Endothelial cell of umbilical vein (primary cell): ENCODE results near the gene GATA1. TPM values are rescaled to one million over a fixed set of nuclear protein-coding genes. Genes with fewer than 3 reads are reported as not detected.

Source experiments
- BruUV-seq: library from RNA; stranded (reverse); fragments of 400-500 nt; replicated peaks from 2 replicates; lab custom pipeline; 2021; lab: Mats Ljungman, UMichigan
- CTCF ChIA-PET: fragments of 300-600, 350-600 bp; sonication (Branson Sonifier 250); formaldehyde crosslinking; loops from one replicate; lab custom pipeline; 2021; ENCODE audit warnings: antibody characterized with exemption, inconsistent platforms; lab: Charles Lee
- POLR2A ChIA-PET: fragments of 300-600, 350-600 bp; sonication (Branson Sonifier 250); formaldehyde crosslinking; loops from one replicate; lab custom pipeline; 2021; ENCODE audit warnings: antibody characterized with exemption, inconsistent platforms; lab: Charles Lee
- DNase-seq: peaks from one replicate; pipeline ENCODE4 v3.0.0-alpha.2; 2011; ENCODE audit warnings: low read depth, low spot score
- FAIRE-seq: peaks from 2 replicates; lab custom pipeline; 2011; peaks lifted over from hg19 to GRCh38; lab: Jason Lieb, UNC
- H2AFZ ChIP-seq: 2 replicates; pipeline ENCODE4 v1.6.0; 2012; ENCODE audit warnings: low read depth, low read length, control low read depth, inconsistent platforms
- H3K27ac ChIP-seq: 2 replicates; pipeline ENCODE4 v1.5.1; 2011; ENCODE audit warnings: low read depth, mild to moderate bottlenecking, control low read depth, low read length, moderate library complexity; ENCODE audit not compliant: insufficient read depth
- H3K27me3 ChIP-seq, 2 experiments: 2 replicates each; pipeline versions ENCODE4 v1.6.0 to v1.6.1; 2011; ENCODE audit warnings: low read length in 2 of 2, mixed read lengths in 1 of 2; ENCODE audit not compliant: control insufficient read depth in 2 of 2, insufficient read depth in 2 of 2
- H3K36me3 ChIP-seq, 2 experiments: 2 replicates in 1 of 2; 3 replicates in 1 of 2; pipeline ENCODE4 v1.5.1; 2011; ENCODE audit warnings: low read length in 2 of 2, mild to moderate bottlenecking in 1 of 2, moderate library complexity in 1 of 2; ENCODE audit not compliant: control insufficient read depth in 2 of 2, insufficient read depth in 2 of 2; ENCODE audit errors: extremely low read depth in 1 of 2
- H3K4me1 ChIP-seq: 3 replicates; pipeline ENCODE4 v1.5.1; 2011; ENCODE audit warnings: mild to moderate bottlenecking, low read length; ENCODE audit not compliant: control insufficient read depth, insufficient read depth; ENCODE audit errors: extremely low read depth
- H3K4me2 ChIP-seq: 2 replicates; pipeline ENCODE4 v1.6.1; 2011; ENCODE audit warnings: low read length, control low read depth, mixed read lengths; ENCODE audit not compliant: insufficient read depth
- H3K4me3 ChIP-seq, 3 experiments: fragments of 200-600 bp in 1 of 3; sonication (generic), shearing (Covaris generic) in 1 of 3; replicated peaks in 1 of 3; 2 replicates each; pipeline ENCODE4 v1.5.1; 2011 to 2016; ENCODE audit warnings: control low read depth in 3 of 3, low read length in 3 of 3, mild to moderate bottlenecking in 2 of 3, inconsistent platforms in 1 of 3, low read depth in 1 of 3, moderate library complexity in 1 of 3; ENCODE audit not compliant: insufficient read depth in 1 of 3
- H3K79me2 ChIP-seq: 2 replicates; pipeline ENCODE4 v1.6.0; 2012; ENCODE audit warnings: low read length, inconsistent platforms; ENCODE audit not compliant: control insufficient read depth, insufficient read depth
- H3K9ac ChIP-seq: replicated peaks from 2 replicates; pipeline ENCODE3; 2011; ENCODE audit warnings: low read length, control low read depth; ENCODE audit not compliant: insufficient read depth; ENCODE audit errors: extremely low read depth
- H3K9me1 ChIP-seq: replicated peaks from 3 replicates; pipeline ENCODE4 v1.6.0; 2011; ENCODE audit warnings: mild to moderate bottlenecking, low read length; ENCODE audit not compliant: control insufficient read depth, insufficient read depth; ENCODE audit errors: extremely low read depth
- H3K9me3 ChIP-seq: replicated peaks from 2 replicates; pipeline ENCODE4 v1.5.1; 2012; ENCODE audit warnings: low read length, inconsistent platforms; ENCODE audit not compliant: control insufficient read depth, insufficient read depth
- H4K20me1 ChIP-seq: replicated peaks from 2 replicates; pipeline ENCODE3; 2011; ENCODE audit warnings: mild to moderate bottlenecking, low read length; ENCODE audit not compliant: control insufficient read depth, insufficient read depth; ENCODE audit errors: extremely low read depth
- EZH2 ChIP-seq: IDR thresholded peaks from 2 replicates; pipeline ENCODE4 v1.6.1; 2012; ENCODE audit warnings: borderline replicate concordance, low read depth, mild to moderate bottlenecking, moderate library complexity, low read length, inconsistent platforms; ENCODE audit not compliant: severe bottlenecking
- GATA2 ChIP-seq: IDR thresholded peaks from 2 replicates; pipeline ENCODE4 v1.7.0; 2011; ENCODE audit warnings: low read depth, mild to moderate bottlenecking, moderate library complexity, mixed read lengths, low read length; ENCODE audit not compliant: insufficient read length, insufficient read depth
- MYC ChIP-seq: IDR thresholded peaks from one replicate; pipeline ENCODE4 v1.6.1; 2011; ENCODE audit warnings: mild to moderate bottlenecking, low read depth, low read length
- POLR2A ChIP-seq: IDR thresholded peaks from 2 replicates; pipeline ENCODE4 v1.6.1; 2012; ENCODE audit warnings: low read depth, mild to moderate bottlenecking, control low read depth, low read length
- POLR2AphosphoS5 ChIP-seq: IDR thresholded peaks from 2 replicates; pipeline ENCODE4 v1.6.1; 2012; ENCODE audit warnings: low read depth, mild to moderate bottlenecking, control low read depth, low read length, moderate library complexity; ENCODE audit not compliant: insufficient read depth
- dilution Hi-C: fragments of 300-500 bp; cut with MboI; formaldehyde crosslinking; loops from one replicate; pipeline ENCODE4 v1.15.0; 2019; ENCODE audit warnings: low sequenced_read_pairs; ENCODE audit not compliant: extremely low pct_ligation_motif_present
- intact Hi-C: fragments of 100-400 bp; cut with micrococcal nuclease; formaldehyde crosslinking; loops from one replicate; pipeline ENCODE4 v1.10.0; 2022
- polyA plus RNA-seq, 4 experiments: library from polyadenylated mRNA; depleted of rRNA in 3 of 4; stranded (reverse) in 3 of 4; unstranded in 1 of 4; fragments of >200 nt; gene quantifications; 2 replicates each; pipeline versions ENCODE4 v1.2.1 to v1.2.3, GENCODE V29; 2011 to 2012; ENCODE audit warnings: missing spikeins in 1 of 4
- total RNA-seq: library from RNA; stranded (reverse); gene quantifications from 2 replicates; pipeline ENCODE4 v1.2.3, GENCODE V29; 2021
- TF ChIP-seq, protein P1 (sequence below), 2 donors: IDR thresholded peaks; 1 replicate in 1 of 2; 2 replicates in 1 of 2; pipeline ENCODE4 v1.5.1; 2011; ENCODE audit warnings: low read length in 2 of 2, mild to moderate bottlenecking in 2 of 2, moderate library complexity in 2 of 2, control low read depth in 1 of 2, inconsistent platforms in 1 of 2, low read depth in 1 of 2; ENCODE audit not compliant: insufficient read depth in 1 of 2; ENCODE audit errors: extremely low read depth in 1 of 2
- TF ChIP-seq, protein P2 (sequence below): IDR thresholded peaks from 2 replicates; pipeline ENCODE4 v1.6.1; 2011; ENCODE audit not compliant: insufficient read depth, insufficient read length

GATA1 gene
- total and polyA plus RNA-seq, 2 donors (not counting 3 experiments of a cell fraction or from before 2014, with no cell fraction given) = not detected

DNA sequence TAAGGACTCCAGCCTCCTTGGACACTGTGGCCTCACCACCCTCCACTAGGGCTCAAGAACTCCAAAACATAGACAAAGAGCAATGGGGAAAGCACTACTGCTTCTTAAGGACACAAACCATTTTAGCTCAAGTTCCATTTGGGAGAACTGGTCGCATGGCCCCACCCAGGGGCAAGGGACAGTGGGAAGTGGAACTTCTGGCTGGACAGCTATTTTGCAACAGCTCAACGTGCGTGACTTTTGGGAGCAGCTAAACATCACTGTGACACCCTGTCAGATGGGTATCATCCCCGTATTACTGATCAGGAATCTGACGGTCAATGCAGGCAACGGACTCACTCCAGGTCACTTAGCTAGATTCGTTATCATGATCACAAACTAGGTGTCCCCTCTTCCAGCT, 33.9 kb upstream of the GATA1 start:
- Histone ChIP-seq H3K9me1 (no peaks in the 10 kb centered on the region), H3K9ac (no peak overlapping the region), H3K27ac (no peak overlapping the region), H3K9me3 (no peaks in the 10 kb centered on the region), H3K4me2 (no peak overlapping the region), H3K79me2 (no peaks in the 10 kb centered on the region), H3K4me3 (no peak overlapping the region), H4K20me1 (no peaks in the 10 kb centered on the region), H3K36me3 (no peaks in the 10 kb centered on the region), H3K27me3 (no peaks in the 10 kb centered on the region), H3K4me1 (no peaks in the 10 kb centered on the region), H2AFZ (no peak overlapping the region)
- no TSS peak for BruUV-seq
- TF ChIP-seq, protein P1, sequence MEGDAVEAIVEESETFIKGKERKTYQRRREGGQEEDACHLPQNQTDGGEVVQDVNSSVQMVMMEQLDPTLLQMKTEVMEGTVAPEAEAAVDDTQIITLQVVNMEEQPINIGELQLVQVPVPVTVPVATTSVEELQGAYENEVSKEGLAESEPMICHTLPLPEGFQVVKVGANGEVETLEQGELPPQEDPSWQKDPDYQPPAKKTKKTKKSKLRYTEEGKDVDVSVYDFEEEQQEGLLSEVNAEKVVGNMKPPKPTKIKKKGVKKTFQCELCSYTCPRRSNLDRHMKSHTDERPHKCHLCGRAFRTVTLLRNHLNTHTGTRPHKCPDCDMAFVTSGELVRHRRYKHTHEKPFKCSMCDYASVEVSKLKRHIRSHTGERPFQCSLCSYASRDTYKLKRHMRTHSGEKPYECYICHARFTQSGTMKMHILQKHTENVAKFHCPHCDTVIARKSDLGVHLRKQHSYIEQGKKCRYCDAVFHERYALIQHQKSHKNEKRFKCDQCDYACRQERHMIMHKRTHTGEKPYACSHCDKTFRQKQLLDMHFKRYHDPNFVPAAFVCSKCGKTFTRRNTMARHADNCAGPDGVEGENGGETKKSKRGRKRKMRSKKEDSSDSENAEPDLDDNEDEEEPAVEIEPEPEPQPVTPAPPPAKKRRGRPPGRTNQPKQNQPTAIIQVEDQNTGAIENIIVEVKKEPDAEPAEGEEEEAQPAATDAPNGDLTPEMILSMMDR (IDR thresholded peaks at IDR 0.05; ENCODE audit: extremely low read depth in 1 of 2, insufficient read depth in 1 of 2, low read depth in 1 of 2, low read length in 2 of 2) = no peak
- TF ChIP-seq GATA2 = no peak
- no peak for TF ChIP-seq POLR2A
- TF ChIP-seq, protein P2, sequence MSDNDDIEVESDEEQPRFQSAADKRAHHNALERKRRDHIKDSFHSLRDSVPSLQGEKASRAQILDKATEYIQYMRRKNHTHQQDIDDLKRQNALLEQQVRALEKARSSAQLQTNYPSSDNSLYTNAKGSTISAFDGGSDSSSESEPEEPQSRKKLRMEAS = no peak
- no peak for TF ChIP-seq POLR2AphosphoS5
- no peak for TF ChIP-seq EZH2
- TF ChIP-seq MYC = no peak
- DNase-seq (no peak), FAIRE-seq (no peak)
- dilution Hi-C loops (no loop called here), intact Hi-C loops (no loop called here)
- ChIA-PET POLR2A (interaction anchor here (0.7 kb wide), 1 partner anchor 21 kb away, joined by 7 read pairs; no protein-coding TSS in a partner anchor), CTCF (no interaction called here)
